Naive thymus-derived CD8-positive, alpha-beta T cell (primary cell): ENCODE results near the gene STAT5A. TPM values are rescaled to one million over a fixed set of nuclear protein-coding genes. Genes with fewer than 3 reads are reported as not detected.
"Not testable (repeated sequence)": the region's sequence is repeated elsewhere in the genome, so short reads cannot be mapped to it uniquely, and the experiment has no call there.

ENCODE experiments used
- ATAC-seq, 2 donors: fragments of 150-1000 bp; cut with Tn5 transposase in 1 of 2; sonication (Bioruptor Pico), chemical (Tn5 transposase) in 1 of 2; 1 replicate in 1 of 2; 2 replicates in 1 of 2; pipeline ENCODE4 v1.10.0; 2021; ENCODE audit warnings: mild to moderate bottlenecking in 2 of 2, moderate library complexity in 2 of 2
- POLR2A ChIA-PET: fragments of 350-600 bp; sonication (Branson Sonifier 250); formaldehyde crosslinking; loops from one replicate; lab custom pipeline; 2021; ENCODE audit warnings: antibody characterized with exemption; lab: Charles Lee
- DNase-seq, 10 donors: peaks; one replicate each; pipeline versions ENCODE4 v3.0.0 to v3.0.0-alpha.2; 2020 to 2022
- H3K27ac Mint-ChIP-seq, 10 donors: one replicate each; pipeline ENCODE4 v1.8.0; 2020 to 2022; ENCODE audit warnings: mild to moderate bottlenecking in 10 of 10, mixed read lengths in 10 of 10, moderate library complexity in 4 of 10, inconsistent platforms in 1 of 10
- H3K27me3 Mint-ChIP-seq, 5 donors: one replicate each; pipeline ENCODE4 v1.8.0; 2021 to 2022; ENCODE audit warnings: mixed read lengths in 5 of 5
- H3K36me3 Mint-ChIP-seq, 3 donors: one replicate each; pipeline ENCODE4 v1.8.0; 2020 to 2022; ENCODE audit warnings: mixed read lengths in 3 of 3, mild to moderate bottlenecking in 2 of 3, inconsistent platforms in 1 of 3
- H3K4me1 Mint-ChIP-seq, 4 donors: one replicate each; pipeline ENCODE4 v1.8.0; 2021 to 2022; ENCODE audit warnings: mixed read lengths in 4 of 4
- H3K4me3 Mint-ChIP-seq, 10 donors: one replicate each; pipeline ENCODE4 v1.8.0; 2020 to 2022; ENCODE audit warnings: mild to moderate bottlenecking in 10 of 10, mixed read lengths in 10 of 10, moderate library complexity in 6 of 10, inconsistent platforms in 1 of 10
- H3K9me3 Mint-ChIP-seq, 9 donors: one replicate each; pipeline ENCODE4 v1.8.0; 2020 to 2022; ENCODE audit warnings: mixed read lengths in 9 of 9, mild to moderate bottlenecking in 3 of 9, inconsistent platforms in 1 of 9, moderate library complexity in 1 of 9
- polyA plus RNA-seq, 3 donors: library from polyadenylated mRNA; unstranded; fragments of 300-500 nt; fragmentation: Illumina TruSeq; gene quantifications; one replicate each; pipeline ENCODE4 v1.2.3, GENCODE V29; 2021
- total RNA-seq, 8 experiments: library from RNA in 2 of 8; stranded (reverse) in 2 of 8; gene quantifications; one replicate each; pipeline ENCODE4 v1.2.3 and lab custom pipeline; 2021 to 2026

STAT5A gene
- total and polyA plus RNA-seq, 5 experiments from 2014 or later = 59.6 to 122 (median 115) TPM

DNA sequence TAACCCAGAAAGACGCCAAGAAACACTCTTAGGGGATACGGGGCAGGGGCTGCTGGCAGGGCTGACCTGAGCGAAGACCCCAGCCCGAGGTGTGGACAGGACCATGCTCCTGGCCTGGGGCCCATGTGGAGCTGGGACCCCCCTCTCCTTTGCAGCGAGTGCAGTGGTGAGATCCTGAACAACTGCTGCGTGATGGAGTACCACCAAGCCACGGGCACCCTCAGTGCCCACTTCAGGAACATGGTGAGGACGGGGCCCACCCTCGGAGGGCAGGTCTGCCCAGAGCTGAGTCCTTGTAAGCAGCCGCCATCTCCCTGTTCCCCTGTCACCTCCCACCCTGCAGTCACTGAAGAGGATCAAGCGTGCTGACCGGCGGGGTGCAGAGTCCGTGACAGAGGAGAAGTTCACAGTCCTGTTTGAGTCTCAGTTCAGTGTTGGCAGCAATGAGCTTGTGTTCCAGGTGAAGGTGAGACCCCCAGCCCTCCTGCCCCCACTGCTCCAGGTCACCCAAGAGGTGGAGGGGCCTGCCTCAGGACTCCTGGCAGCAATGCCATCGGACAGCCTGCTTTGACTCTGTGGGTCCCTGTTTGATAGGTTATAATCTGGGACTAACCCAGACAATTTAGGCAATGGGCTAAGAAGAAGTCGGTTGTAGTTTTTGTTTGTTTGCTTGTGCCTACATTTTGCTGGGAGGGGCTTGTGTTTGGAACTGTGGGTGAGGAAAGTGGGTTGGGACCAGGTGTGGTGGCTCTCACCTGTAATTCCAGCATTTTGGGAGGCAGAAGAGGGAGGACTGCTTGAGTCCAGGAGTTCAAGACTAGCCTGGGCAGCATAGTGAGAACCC lies 16.1 kb downstream of the STAT5A start:
- H3K4me1 Mint-ChIP-seq = peaks cover 4 to 27% (median 19%) of the 10 kb centered on the region in 4 donors
- POLR2A ChIA-PET = interaction anchor here (1.3 to 1.9 kb wide), 2 partner anchors 9 kb away, joined by 3 to 8 read pairs; no protein-coding TSS in a partner anchor
- H3K9me3 Mint-ChIP-seq = no peaks in the 10 kb centered on the region
- peak overlapping the region in 2 of 10 donors; percentile 13 to 15 for H3K4me3 Mint-ChIP-seq
- H3K36me3 Mint-ChIP-seq = peaks cover 0 to 84% (median 25%) of the 10 kb centered on the region in 3 donors
- ATAC-seq (no peak), DNase-seq (no peak)
- H3K27ac Mint-ChIP-seq = peak overlapping the region; percentile 11 to 88 (median 52)
- no peaks in the 10 kb centered on the region for H3K27me3 Mint-ChIP-seq

DNA sequence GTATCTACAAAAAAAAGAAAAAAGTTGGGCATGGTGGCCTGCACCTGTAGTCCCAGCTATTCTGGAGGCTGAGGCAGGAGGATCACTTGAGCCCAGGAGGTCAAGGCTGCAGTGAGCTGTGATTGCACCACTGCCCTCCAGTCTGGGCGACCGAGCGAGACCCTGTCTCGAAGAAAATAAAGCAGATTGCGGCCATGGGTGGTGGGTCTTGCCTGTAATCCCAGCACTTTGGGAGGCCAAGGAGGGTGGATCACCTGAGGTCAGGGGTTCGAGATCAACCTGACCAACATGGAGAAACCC lies 16.7 kb downstream of the STAT5A start:
- H3K9me3 Mint-ChIP-seq, ATAC-seq, DNase-seq, H3K27me3 Mint-ChIP-seq: not testable (repeated sequence)
- Mint-ChIP-seq H3K4me3 (peak overlapping the region in 1 of 10 donors; percentile 13), H3K27ac (peak overlapping the region in 6 of 10 donors; percentile 6 to 88 (median 40)), H3K4me1 (peaks cover 4 to 32% (median 22%) of the 10 kb centered on the region in 4 donors), H3K36me3 (peaks cover 0 to 87% (median 25%) of the 10 kb centered on the region in 3 donors)
- POLR2A ChIA-PET = interaction anchor here (1.3 to 1.9 kb wide), 3 partner anchors 8 to 13 kb away, joined by 3 to 8 read pairs (median 6); no protein-coding TSS in a partner anchor

DNA sequence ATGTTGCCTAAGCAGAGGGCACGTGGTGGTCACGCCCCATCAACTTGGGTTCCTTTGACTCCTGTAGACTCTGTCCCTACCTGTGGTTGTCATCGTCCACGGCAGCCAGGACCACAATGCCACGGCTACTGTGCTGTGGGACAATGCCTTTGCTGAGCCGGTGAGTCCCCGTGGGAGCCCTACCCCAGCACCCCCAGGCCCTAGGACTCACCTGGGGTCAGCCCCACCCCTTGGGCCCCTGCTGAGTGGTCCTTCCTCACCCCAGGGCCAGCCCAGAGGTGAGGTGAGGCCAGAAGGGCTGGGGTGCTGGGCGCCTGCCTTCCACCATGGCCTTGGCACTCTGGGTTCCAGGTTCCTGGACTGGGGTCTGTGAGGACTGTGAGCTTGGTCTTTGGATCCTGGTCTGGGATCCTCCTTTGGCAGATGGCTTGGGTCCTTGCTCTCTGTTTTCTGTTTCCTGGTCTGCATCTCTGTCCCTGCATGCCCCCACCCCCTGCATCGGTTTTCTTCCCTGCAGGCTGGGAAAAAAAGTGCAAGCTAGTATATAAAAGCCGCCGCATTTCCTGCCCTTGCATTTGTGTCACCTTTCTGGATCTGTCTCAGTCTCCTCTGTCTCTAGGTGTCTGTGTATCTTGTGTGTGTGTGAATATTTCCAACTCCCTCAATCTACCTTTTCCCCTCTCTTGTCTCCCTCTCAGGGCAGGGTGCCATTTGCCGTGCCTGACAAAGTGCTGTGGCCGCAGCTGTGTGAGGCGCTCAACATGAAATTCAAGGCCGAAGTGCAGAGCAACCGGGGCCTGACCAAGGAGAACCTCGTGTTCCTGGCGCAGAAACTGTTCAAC lies 17.5 kb downstream of the STAT5A start:
- ATAC-seq = peak; percentile 57 to 75
- H3K27ac Mint-ChIP-seq = peak overlapping the region; percentile 68 to 92 (median 87)
- DNase-seq = peak in 3 of 10 donors; percentile 21 to 49 (median 47)
- peaks cover 0 to 93% (median 28%) of the 10 kb centered on the region in 3 donors for H3K36me3 Mint-ChIP-seq
- H3K9me3 Mint-ChIP-seq = no peaks in the 10 kb centered on the region
- H3K27me3 Mint-ChIP-seq = no peaks in the 10 kb centered on the region
- H3K4me1 Mint-ChIP-seq = peaks cover 8 to 39% (median 28%) of the 10 kb centered on the region in 4 donors
- H3K4me3 Mint-ChIP-seq = peak overlapping the region in 7 of 10 donors; percentile 18 to 79 (median 67)
- POLR2A ChIA-PET = interaction anchor here (0.8 to 1.8 kb wide), 3 partner anchors 10 to 304 kb away, joined by 3 to 6 read pairs (median 4); partner anchors contain the start of genes RETREG3 and TUBG1

DNA sequence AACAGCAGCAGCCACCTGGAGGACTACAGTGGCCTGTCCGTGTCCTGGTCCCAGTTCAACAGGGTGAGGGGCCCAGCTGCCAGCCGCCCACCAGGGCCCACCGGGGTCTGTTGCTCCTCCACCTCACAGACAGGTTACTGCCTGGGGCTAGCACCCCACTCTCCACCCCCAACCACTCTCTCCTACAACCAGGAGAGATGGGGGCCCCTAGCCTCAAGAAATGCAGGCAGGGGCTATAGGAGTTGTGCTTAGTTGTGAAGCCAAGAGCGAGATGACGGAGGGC lies 18.0 kb downstream of the STAT5A start:
- no peaks in the 10 kb centered on the region for H3K9me3 Mint-ChIP-seq
- H3K4me3 Mint-ChIP-seq = peak overlapping the region in 1 of 10 donors; percentile 23
- no peaks in the 10 kb centered on the region for H3K27me3 Mint-ChIP-seq
- peak overlapping the region in 7 of 10 donors; percentile 80 to 92 (median 87) for H3K27ac Mint-ChIP-seq
- ATAC-seq = no peak
- no peak for DNase-seq
- H3K36me3 Mint-ChIP-seq = peaks cover 0 to 93% (median 24%) of the 10 kb centered on the region in 3 donors
- POLR2A ChIA-PET = interaction anchor here (1.8 kb wide), 1 partner anchor 12 kb away, joined by 6 read pairs; no protein-coding TSS in a partner anchor
- peaks cover 14 to 45% (median 30%) of the 10 kb centered on the region in 4 donors for H3K4me1 Mint-ChIP-seq

DNA sequence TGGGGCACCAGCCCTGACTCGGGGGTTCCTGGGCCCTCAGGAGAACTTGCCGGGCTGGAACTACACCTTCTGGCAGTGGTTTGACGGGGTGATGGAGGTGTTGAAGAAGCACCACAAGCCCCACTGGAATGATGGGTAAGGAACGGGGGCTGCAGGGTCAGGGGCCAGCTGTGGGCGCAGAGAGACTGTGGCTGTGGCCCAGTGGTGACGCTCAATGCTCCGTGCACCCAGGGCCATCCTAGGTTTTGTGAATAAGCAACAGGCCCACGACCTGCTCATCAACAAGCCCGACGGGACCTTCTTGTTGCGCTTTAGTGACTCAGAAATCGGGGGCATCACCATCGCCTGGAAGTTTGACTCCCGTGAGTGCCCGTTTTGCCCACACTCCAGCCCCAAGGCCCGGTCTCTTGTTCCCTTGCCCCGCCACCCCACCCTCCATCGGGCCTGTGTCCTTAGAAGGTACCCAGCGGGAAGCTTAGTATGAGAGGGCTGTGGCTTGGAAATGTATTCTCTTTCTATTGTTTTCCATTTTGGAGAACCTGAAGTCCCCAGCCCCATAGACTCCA lies 19.1 kb downstream of the STAT5A start:
- Mint-ChIP-seq H3K27me3 (no peaks in the 10 kb centered on the region), H3K9me3 (no peaks in the 10 kb centered on the region), H3K4me3 (no peak overlapping the region), H3K4me1 (peaks cover 21 to 51% (median 35%) of the 10 kb centered on the region in 4 donors), H3K27ac (peak overlapping the region in 7 of 10 donors; percentile 43 to 69 (median 63)), H3K36me3 (peaks cover 0 to 87% (median 22%) of the 10 kb centered on the region in 3 donors)
- DNase-seq (no peak), ATAC-seq (no peak)
- POLR2A ChIA-PET = no interaction called here

DNA sequence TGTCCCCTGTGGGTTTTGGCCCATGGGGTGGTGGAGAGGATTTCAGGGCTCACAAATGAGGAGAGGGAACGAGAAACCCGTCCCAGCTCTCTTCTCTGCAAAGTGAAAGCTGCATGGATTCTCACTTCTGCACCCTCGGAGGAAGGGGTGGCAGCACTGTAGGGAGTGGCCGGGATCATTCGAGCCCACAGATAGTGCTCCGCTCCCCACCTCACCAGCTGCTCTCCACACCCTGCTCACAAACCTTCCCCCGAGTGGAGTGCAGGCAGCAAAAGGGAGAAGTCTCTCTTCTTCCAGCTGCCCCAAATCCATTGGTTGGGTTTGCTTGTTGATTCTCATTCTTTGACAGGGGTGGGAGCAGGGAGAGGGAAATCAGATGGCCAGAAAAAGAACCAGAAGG lies 20.1 kb downstream of the STAT5A start:
- Mint-ChIP-seq H3K4me3 (no peak overlapping the region), H3K27ac (peak overlapping the region in 4 of 10 donors; percentile 28 to 74 (median 53)), H3K9me3 (no peaks in the 10 kb centered on the region), H3K36me3 (peaks cover 0 to 77% (median 22%) of the 10 kb centered on the region in 3 donors), H3K4me1 (peaks cover 24 to 61% (median 41%) of the 10 kb centered on the region in 4 donors), H3K27me3 (no peaks in the 10 kb centered on the region)
- DNase-seq (no peak), ATAC-seq (no peak)
- POLR2A ChIA-PET = interaction anchor here (0.5 kb wide), 1 partner anchor 9 kb away, joined by 3 read pairs; no protein-coding TSS in a partner anchor

DNA sequence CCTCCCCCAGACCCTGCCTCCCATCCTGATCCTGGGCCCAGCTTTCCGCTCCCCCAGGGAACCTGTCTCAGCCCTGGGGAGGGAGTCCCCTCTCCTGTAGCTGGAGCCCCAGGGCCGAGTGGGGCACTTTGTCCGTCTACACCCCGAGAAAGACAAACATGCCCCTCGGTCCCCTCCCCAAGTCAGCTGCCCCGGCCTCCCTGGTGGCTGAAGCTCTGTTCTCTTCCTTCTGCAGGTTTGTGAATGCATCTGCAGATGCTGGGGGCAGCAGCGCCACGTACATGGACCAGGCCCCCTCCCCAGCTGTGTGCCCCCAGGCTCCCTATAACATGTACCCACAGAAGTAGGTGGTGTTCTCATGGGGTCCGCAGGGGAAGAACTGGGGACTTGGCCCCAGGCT lies 20.8 kb downstream of the STAT5A start:
- Mint-ChIP-seq H3K27me3 (no peaks in the 10 kb centered on the region), H3K27ac (peak overlapping the region in 7 of 10 donors; percentile 56 to 90 (median 85)), H3K36me3 (peaks cover 0 to 70% (median 18%) of the 10 kb centered on the region in 3 donors), H3K4me1 (peaks cover 27 to 64% (median 47%) of the 10 kb centered on the region in 4 donors), H3K9me3 (no peaks in the 10 kb centered on the region), H3K4me3 (peak overlapping the region in 1 of 10 donors; percentile 9)
- ATAC-seq = no peak
- DNase-seq = no peak
- POLR2A ChIA-PET = interaction anchor here (0.6 kb wide), 1 partner anchor 174 kb away, joined by 3 read pairs; no protein-coding TSS in a partner anchor

DNA sequence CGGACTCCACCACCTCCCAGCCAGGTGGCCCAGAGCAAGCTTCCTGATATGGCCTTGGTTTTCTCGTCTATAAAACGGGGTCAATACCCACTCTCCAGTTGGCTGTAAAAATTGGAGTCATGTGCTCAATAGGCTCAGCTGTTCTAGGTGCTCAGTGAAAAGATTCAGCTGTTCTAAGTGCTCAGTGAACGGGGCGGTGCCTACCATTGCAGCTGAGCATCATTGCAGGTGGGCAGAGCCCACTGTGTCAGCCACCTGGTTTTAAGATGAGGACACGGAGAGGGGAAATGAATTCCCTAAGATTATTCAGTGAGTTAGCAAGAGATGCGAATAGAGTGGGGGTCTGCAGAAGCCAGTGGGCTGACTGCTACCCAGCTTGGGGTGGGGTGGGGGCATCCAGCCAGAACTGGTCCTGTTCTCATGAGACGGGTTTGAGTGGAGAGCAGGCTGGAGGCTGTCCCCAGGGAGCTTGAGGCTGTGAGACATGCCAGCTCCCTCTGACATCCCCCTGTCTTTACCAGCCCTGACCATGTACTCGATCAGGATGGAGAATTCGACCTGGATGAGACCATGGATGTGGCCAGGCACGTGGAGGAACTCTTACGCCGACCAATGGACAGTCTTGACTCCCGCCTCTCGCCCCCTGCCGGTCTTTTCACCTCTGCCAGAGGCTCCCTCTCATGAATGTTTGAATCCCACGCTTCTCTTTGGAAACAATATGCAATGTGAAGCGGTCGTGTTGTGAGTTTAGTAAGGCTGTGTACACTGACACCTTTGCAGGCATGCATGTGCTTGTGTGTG lies 21.9 kb downstream of the STAT5A start:
- Mint-ChIP-seq H3K36me3 (peaks cover 0 to 60% (median 15%) of the 10 kb centered on the region in 3 donors), H3K4me3 (peak overlapping the region in 3 of 10 donors; percentile 5 to 67 (median 66)), H3K27ac (peak overlapping the region in 9 of 10 donors; percentile 60 to 93 (median 89)), H3K4me1 (peaks cover 25 to 64% (median 53%) of the 10 kb centered on the region in 4 donors), H3K9me3 (no peaks in the 10 kb centered on the region), H3K27me3 (no peaks in the 10 kb centered on the region)
- DNase-seq (no peak), ATAC-seq (no peak)
- POLR2A ChIA-PET = interaction anchor here (6.1 kb wide), 1 partner anchor 79 kb away, joined by 49 read pairs; the partner anchor contains the start of gene STAT3

DNA sequence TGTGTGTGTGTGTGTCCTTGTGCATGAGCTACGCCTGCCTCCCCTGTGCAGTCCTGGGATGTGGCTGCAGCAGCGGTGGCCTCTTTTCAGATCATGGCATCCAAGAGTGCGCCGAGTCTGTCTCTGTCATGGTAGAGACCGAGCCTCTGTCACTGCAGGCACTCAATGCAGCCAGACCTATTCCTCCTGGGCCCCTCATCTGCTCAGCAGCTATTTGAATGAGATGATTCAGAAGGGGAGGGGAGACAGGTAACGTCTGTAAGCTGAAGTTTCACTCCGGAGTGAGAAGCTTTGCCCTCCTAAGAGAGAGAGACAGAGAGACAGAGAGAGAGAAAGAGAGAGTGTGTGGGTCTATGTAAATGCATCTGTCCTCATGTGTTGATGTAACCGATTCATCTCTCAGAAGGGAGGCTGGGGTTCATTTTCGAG lies 22.5 kb downstream of the STAT5A start:
- no peak for ATAC-seq
- Mint-ChIP-seq H3K4me1 (peaks cover 31 to 68% (median 59%) of the 10 kb centered on the region in 4 donors), H3K27ac (peak overlapping the region; percentile 84 to 93 (median 89)), H3K36me3 (peaks cover 0 to 62% (median 15%) of the 10 kb centered on the region in 3 donors), H3K4me3 (peak overlapping the region in 5 of 10 donors; percentile 58 to 78 (median 67)), H3K27me3 (no peaks in the 10 kb centered on the region), H3K9me3 (no peaks in the 10 kb centered on the region)
- DNase-seq = no peak
- POLR2A ChIA-PET = interaction anchor here (0.7 to 6.1 kb wide), 3 partner anchors 36 to 89 kb away, joined by 3 to 49 read pairs (median 3); partner anchors contain the start of gene STAT3

DNA sequence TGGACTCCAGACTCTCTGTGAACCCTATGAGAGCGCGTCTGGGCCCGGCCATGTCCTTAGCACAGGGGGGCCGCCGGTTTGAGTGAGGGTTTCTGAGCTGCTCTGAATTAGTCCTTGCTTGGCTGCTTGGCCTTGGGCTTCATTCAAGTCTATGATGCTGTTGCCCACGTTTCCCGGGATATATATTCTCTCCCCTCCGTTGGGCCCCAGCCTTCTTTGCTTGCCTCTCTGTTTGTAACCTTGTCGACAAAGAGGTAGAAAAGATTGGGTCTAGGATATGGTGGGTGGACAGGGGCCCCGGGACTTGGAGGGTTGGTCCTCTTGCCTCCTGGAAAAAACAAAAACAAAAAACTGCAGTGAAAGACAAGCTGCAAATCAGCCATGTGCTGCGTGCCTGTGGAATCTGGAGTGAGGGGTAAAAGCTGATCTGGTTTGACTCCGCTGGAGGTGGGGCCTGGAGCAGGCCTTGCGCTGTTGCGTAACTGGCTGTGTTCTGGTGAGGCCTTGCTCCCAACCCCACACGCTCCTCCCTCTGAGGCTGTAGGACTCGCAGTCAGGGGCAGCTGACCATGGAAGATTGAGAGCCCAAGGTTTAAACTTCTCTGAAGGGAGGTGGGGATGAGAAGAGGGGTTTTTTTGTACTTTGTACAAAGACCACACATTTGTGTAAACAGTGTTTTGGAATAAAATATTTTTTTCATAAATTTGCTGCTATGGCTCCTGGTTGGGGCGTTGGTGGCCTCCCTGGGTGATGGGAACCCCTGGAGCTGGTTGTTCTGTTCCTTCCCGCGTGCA lies 23.1 kb downstream of the STAT5A start:
- peak overlapping the region; percentile 84 to 93 (median 90) for H3K27ac Mint-ChIP-seq
- DNase-seq (no peak), ATAC-seq (no peak)
- no peaks in the 10 kb centered on the region for H3K9me3 Mint-ChIP-seq
- H3K27me3 Mint-ChIP-seq = no peaks in the 10 kb centered on the region
- peak overlapping the region; percentile 58 to 86 (median 74) for H3K4me3 Mint-ChIP-seq
- H3K36me3 Mint-ChIP-seq = peaks cover 0 to 55% (median 10%) of the 10 kb centered on the region in 3 donors
- peaks cover 29 to 69% (median 57%) of the 10 kb centered on the region in 4 donors for H3K4me1 Mint-ChIP-seq
- POLR2A ChIA-PET = interaction anchor here (0.6 to 7.8 kb wide), 10 partner anchors 9 to 100 kb away, joined by 3 to 62 read pairs (median 7); partner anchors contain the start of genes STAT3, STAT5A and STAT5B
